Ramos (cell line): ENCODE results near the gene BIN1.

Experiments used
- in situ Hi-C: fragments of 300-500 bp; cut with MboI; formaldehyde crosslinking; loops from one replicate; pipeline ENCODE4 v1.14.3; 2022; ENCODE audit warnings: low sequenced_read_pairs; ENCODE audit not compliant: unreplicated experiment

Gene BIN1

DNA sequence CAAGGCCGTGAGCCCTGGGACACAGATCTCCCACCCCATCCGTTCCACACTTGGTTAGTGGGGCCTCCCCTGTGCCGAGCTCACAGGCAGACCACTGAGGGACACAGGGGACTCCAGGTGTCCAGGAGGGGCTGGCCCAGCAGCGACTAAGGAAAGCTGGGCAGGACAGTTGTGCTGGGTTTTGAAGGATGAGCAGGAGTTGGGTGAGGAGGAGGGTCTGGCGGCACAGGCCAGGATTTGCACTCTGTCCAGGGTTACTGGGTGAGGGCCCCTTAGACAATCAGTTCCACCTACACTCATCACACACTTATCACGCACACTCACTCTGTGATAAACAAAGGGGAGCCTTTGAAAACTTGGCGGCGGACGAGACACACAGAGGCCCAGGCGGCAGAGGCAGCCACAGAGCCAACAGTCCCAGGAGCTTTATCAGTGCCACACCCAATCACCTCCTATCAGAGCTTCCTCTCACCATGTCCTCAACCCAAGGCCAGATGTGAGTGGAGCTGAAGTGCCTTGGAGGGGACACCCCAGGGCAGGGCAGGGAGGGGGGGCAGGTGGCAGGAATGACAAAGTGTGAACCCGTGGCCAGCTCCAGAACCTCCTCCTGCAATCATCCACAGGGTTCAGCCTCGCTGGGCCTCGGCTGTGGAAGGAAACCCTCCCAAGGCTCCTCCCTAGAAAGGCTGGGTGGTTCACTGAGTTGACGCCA lies 26.6 kb downstream of the BIN1 start:
- in situ Hi-C loops = no loop called here

DNA sequence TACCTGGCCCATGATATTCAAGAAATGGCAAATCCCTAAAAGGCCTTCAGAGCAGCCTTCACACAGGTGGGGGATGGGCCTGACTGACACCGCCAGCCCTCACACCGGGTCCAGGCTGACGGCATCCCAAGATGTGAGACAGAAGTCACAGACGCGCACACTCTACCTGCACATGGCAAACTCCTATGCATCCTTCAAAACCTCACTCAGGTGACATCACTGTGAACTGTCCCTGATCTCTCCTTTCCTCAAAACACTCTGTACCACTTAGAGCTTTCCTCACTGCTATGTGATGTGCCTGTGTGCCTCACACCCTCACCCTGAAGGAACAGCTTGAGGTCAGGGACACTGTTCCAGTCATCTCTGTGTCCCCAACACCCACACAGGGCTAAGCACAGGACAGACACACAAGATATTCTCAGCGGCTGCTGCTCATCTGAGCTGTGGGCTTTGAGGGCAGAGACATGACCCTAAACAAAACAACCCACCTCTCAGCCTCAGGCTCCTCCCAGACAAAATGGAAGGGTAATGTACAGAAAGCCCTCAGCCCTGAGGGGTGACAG lies 27.5 kb downstream of the BIN1 start:
- in situ Hi-C loops = no loop called here

DNA sequence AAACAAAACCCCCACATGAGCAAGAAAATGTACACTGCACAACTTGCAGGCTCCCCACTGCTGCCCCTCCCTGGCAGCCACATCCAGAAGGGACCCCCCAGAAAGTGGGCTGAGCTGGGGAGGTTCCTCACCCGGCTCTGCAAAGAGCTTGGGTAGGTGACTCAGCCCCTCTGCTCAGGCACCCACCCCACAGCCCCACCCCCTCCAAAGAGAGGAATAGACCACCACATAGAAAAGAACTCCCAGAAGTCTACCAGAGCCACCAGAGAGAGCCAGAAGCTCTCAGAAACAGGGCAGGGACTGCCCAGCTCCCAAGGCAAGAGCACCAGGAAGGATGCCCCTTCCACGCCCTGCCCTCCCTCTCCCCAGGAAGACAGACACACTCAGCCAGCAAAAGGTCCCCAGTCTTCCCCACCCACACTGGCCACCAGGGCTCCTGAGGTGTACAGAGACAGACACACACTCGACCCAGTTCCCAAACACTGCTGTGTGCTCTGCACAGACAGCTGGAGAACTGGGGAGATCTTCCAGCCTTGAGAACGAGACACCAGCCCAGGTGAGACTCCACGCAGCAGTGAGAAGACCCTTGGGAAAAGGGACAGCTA lies 28.2 kb downstream of the BIN1 start:
- in situ Hi-C loops = no loop called here

DNA sequence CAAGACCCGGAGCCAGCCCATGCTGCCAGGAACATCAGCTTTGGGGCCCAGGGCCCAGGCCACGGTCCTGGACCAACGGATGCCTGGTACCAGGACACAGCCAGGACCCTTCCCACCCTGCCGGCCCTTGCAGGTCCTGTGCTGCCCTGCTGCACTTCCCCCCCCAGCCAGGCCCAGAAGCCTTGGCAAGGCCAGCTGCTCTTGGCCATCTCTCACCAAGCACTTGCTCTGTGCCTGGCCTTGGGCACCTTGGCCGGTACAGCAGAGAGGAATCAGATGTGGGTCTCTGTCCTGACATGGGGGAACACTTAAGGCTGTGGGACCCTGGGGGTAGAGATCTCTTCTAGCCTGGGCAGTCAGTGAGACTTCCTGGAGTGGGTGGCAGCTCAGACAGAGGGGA lies 28.9 kb downstream of the BIN1 start:
- in situ Hi-C loops = no loop called here

DNA sequence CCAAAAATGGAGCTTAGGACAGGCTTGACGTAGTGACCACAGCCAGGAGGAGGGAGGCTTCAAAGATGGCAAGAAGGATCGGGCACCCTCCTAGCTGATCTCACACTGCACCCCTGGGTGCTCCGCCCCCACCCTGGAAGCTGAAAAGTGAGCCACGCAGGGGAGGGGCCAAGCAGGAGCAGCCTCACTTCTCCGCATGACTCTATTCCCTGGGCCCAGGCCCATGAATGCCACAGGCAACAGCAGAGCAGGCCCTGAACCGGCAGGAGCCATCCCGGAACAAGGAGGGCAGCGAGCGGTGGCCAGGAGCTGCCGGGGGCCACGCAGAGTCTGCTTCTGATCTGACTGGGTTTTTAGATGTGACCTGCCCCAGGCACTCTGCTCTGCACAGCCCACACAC lies 30.0 kb downstream of the BIN1 start:
- in situ Hi-C loops = no loop called here

DNA sequence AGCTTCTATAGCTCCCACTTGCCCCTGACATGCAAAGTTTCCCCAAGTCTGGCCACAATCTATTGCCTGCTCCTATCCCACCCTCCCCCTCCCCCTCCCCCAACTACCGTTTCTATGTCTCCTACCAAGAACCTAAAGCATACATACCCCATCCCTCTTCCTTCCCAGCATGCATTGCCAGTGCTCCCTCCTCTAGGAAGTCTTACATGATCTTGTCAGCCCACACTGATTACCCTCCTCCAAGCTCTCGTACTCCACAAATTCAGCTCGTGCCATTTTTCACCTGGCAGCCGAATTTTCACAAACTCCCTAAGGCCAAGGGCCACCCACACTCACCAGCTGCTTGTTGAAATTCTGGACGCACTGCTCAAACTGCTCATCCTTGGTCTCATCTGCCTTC lies 30.7 kb downstream of the BIN1 start:
- in situ Hi-C loops = no loop called here

DNA sequence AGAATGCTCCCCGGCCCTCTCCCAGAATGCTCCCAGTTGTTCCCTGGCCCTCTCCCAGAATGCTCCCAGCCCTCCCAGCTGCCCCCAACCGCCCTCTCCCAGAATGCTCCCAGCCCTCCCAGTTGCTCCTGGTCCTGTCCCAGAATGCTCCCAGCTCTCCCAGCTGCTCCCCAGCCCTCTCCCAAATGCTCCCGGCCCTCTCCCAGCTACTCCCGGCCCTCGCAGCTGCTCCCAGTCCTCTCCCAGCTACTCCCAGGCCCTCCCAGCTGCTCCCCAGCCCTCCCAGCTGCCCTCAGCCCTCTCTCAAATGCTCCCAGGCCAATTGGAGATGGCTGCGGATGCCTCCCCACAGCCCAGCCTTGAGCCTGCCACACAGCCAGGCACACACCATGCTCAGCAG lies 31.1 kb downstream of the BIN1 start:
- in situ Hi-C loops = no loop called here

DNA sequence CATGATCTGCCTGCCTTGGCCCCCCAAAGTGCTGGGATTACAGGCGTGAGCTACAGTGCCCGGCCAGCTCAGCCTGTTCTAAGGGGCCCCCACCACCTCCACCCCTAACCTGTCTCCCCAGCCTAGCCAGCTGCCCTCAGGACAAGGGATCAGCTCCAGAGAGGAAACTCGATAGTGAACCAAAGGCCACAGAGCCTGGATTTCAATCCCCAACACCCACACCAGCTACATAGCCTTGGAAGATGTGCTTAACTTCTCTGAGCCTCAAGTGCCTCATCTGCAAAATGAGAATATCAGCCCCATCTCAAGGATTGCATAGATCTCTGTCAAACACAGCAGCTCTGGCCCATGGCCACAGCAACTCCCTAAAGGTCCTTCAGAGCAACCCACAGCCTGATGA lies 32.0 kb downstream of the BIN1 start:
- in situ Hi-C loops = no loop called here

DNA sequence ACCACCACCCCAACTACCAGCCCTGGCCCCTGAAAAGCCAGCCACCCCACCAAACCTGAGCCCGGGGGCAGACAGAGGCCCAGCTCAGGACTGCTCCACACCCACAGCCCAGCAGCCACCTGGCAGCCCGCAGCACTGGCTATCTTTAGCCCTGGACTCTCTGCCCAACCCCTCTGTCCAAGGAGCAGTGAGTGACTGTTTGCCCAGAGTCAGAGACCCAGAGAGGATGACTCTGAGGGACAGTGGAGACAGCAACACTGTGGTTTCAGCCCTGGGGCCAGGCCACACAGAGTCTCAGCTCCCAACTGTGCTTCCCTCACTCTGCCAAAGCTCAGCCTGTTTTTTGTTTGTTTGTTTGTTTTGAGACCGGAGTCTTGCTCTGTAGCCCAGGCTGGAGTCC lies 32.6 kb downstream of the BIN1 start:
- in situ Hi-C loops = no loop called here

DNA sequence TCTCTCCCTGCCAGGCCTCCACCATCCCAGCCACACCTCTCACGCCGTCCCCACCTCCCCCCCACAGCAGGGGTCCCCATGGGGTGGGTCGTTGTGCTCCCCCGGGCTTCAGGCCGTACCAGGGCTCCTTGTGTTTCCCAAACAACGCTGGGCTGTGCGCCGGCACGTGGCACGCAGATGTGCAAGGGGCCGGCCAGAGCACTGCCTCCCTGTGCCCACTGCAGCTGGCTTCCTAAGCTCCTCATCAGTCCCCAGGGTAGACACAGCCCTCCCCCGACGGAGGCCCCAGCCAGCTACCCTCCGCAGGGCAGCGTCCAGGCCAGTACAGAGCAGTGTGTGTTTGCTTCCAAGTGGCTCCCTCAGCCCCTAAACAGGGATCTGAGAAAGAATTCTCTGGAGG lies 34.0 kb downstream of the BIN1 start:
- in situ Hi-C loops = no loop called here

DNA sequence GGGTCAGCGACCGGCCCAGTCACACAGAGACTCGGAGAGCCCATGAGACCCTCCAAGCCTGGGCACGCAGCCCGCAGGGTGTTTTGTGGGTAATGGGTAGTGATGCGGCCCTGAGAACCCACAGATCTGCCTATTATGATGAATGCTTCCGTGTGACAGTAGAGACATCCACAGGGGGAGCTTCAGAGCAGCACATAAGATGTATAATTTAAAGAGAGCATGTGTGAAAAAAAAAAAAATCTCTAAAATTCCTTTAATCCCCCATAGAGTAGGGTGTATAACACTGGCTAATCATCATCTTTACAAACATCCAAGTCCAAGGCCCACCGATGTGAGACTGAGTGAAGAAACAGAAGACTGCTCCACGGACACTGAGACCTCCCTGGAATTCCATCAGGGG lies 34.6 kb downstream of the BIN1 start:
- in situ Hi-C loops = no loop called here

DNA sequence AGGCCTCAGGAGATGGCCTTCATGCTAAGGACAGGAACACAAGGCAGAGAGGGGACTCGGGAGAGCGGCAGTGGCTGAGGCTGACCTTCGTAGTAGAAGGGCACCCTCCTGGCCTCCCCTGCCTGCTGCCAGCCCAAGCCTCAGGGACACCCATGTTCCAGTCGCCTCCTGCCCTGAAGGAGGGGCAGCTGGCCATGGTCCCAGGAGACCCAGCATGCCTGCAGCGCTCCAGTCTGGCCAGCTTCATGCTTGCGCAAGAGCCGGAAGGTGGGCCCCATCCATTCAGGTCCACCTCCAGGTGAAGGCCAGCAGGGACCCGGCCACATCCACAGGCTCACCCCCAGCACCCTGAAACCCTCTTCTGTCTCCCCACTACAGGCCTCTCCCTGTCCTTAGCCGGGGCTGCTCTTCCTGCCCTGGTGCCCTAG lies 35.0 kb downstream of the BIN1 start:
- in situ Hi-C loops = no loop called here

DNA sequence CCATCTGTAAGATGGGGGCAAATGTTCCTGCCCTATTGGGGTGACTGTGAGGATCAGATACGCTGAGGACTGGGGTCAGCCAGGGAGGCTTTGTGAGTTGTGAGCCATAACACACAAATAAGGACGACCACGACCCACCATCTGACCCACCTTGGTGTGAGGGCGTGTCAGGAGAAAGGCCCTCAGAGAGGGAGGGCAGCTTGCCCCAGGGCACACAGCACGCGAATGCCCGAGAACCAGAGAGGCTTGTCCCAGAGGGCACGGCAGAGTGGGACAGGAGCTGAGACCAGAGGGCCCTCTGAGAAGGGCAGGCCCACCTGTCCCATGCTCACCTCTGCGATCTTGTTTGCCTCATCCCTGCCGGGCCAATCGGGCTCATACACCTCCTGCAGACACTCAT lies 36.7 kb downstream of the BIN1 start:
- in situ Hi-C loops = no loop called here

DNA sequence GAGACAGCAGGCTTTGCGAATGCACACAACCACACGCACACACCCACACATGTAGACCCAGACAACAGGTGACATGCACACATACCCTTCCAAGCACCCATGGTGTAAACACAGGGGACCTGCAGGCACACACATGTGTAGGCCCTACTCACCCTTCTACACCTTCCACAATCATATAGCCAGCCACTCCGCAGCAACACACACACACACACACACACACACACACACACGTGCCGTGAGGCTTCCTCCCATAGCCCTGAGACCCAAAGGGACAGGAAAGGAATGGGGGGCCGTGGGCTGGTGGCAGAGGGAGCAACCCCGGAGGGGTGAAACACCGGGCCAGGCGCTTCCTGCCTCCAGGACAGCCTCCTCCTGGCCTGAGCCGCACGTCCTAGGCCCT lies 37.4 kb downstream of the BIN1 start:
- in situ Hi-C loops = no loop called here

DNA sequence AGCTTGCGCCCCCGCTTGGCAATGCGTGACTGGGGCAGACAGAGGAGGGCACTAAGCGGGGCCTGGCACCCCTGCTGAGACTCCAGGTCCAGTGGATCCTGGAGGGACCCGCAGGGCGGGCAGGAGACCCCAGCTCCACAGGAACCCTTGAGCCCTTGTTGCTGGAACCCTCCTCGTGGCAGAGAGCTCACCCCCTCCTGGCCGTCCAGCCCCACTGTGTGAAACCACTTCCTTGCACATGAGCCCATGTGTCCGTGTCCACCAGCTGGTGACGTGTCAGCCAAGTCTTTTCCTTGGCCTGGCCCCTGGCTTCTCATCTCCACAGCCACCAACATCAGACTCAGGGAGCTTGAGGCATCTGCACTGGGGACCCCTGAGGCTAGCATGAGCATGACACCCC lies 38.0 kb downstream of the BIN1 start:
- in situ Hi-C loops = no loop called here

DNA sequence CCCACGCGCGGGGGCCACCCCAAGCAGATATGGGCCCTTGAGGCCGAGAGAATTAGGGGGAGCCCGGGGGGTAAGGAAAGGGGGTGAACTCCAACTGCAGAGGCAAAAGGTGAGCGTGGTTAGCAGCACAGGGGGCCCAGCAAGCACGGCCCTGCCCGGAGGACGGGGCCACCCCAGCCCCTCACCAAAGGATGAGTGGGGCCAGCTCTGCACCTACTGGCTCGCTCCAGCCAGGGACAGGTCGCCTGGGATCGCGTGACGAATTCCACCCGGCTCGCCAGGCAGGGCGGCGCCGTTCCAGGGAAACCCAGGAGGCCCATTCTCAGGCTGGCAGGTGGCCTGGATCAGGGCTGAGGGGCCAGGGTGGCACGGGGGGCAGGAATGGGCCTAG lies 38.6 kb downstream of the BIN1 start:
- in situ Hi-C loops = no loop called here

DNA sequence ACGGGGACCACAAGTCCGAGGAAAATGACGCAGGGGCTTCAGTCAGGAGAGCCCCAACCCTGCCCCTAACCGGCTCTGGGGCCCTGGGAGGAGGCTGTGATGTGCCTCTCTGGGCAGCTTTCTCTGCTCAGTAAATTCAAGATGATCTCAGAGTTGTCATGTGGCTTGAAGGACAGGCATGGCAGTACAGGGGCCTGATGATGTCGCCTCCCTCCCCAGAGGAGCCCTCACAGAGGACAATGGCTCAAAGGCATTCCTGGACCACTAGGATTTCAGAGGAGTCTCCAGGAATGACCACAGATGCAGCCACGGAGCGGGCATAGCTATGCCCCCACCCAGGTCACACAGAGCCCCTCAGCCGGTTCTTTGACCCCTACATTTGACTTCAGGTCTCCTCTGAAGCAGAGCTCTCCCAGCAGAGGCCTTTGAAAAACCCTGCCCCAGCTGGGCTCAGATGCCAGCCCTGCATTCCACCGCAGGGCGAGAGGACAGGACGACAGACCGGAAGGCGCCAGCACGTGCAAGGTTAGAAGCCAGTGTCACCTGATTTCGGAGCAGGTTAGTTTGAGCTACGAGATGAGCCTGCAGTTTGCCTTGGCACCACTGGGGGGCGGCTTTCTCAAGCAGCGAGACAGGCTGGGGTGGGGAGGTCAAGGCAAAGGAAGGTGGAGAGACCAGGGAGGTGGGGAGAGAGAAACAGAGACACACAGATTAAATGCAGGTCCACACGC lies 39.2 kb downstream of the BIN1 start:
- in situ Hi-C loops = no loop called here

DNA sequence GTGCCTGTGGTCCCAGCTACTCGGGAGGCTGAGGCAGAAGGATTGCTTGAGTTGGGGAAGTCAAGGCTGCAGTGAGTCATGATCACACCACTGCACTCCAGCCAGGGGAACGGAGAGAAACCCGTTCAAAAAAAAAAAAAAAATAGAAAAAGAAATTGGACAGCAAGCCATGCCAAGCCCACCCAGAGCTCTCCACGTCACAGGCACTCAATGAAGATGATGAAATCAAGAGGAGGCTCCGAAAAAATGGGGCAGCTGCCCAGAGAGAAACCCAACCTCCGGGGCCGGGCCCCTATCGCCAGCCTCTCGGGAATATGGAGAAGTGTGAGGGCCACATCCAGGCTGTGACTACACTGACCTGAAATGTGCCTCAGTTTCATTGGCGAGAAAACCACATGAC lies 40.0 kb downstream of the BIN1 start:
- in situ Hi-C loops = no loop called here

DNA sequence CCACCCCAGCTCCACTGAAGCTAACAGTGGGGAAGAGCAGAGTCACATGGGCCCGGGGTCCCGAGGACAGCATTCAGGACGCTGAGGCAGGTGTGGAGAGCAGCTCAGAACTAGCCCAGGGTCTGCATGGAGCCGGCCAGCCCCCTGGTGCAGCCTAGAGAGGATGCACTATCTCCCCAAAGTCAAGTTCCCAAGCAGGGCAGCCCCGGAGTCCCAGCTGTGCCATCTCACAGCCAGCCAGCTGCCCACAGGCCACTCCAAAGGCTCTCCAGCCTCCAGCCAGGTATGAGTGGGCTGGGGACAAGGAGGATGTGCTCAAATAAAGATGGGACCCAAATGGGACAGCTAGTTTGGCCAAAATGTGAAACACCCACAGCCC lies 41.0 kb downstream of the BIN1 start:
- in situ Hi-C loops = no loop called here

DNA sequence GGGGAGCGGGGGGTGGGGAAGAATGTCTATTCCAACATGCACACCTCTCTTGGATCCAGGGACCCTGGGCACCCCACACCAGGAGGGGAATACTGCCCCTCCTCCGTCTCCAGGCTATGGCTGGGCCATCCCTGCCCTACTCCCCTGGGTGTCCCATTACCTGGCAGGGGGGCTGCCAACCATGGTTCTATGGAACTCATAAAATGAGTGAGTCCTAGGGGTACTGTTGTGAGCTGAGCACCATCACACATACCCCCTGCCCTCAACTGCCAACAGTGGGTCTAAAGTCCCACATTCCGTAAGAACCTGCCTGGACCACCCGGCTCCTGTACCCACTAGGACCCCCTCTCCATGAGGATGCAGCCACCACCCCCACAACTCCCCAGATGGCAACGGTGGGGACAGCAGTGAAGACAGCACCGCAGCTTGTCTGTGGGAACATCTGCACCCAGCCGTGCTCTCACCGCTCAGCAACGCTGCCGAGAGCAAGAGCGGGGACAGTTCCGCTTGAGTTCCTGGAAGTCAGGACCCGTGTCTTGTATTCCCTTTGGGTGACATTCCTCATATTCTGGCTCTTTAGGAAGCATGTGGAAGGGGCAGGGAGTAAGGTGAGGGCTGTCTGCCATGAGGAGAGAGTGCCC lies 41.5 kb downstream of the BIN1 start:
- in situ Hi-C loops = no loop called here

DNA sequence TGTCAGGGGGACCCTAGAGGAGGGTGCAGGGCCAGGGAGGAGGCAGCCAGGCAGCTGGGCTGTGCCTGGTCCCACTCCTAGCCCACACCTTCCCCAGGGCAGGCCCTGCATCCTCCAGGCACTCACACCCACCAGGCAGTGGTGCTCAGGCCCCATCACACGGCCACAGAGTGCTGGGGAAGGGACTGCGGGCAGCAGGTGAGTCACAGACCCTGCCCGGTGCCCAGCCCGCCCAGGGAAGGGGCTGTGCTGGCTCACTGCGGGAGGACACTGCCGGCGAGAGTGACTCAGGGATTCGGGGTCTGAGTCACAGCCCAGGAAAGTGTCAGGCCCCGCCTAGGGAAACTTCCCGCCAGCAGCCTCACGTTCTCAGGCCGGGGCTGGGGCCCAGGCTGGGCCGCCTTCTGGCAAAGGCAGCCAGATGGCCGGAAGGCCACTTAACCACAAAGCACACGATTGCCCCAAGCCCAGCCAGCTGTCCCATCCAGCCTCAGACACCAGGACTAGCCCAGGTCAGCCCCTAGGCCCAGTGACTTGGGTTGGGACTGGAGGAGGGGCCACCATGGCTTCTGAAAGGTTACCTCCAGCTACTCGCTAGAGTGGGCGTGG lies 42.2 kb downstream of the BIN1 start:
- in situ Hi-C loops = no loop called here
